Pancreas (tissue), 10 donors: Measurements from ENCODE around the gene NCK1. TPM values are rescaled to one million over a fixed set of nuclear protein-coding genes. Genes with fewer than 3 reads are reported as not detected.
"Not testable (repeated sequence)": the region's sequence is repeated elsewhere in the genome, so short reads cannot be mapped to it uniquely, and the experiment has no call there.

Experiments
- ATAC-seq, 4 donors: fragments of 200-7000 bp; cut with Tn5 transposase; one replicate each; pipeline versions ENCODE4 v1.8.0 to v1.9.1; 2020; ENCODE audit warnings: mild to moderate bottlenecking in 4 of 4, moderate library complexity in 4 of 4
- DNase-seq, 6 donors: peaks; one replicate each; pipeline ENCODE4 v3.0.0-alpha.2; 2020
- FAIRE-seq: peaks from 2 replicates; lab custom pipeline; 2012; peaks lifted over from hg19 to GRCh38; lab: Jason Lieb, UNC
- H3K27ac ChIP-seq, 4 donors: fragments of 200-600 bp; sonication (generic); 1 replicate in 3 of 4; 2 replicates in 1 of 4; pipeline versions ENCODE4 v1.5.0 to v1.8.0; 2020
- H3K27me3 ChIP-seq, 4 donors: fragments of 200-600 bp; one replicate each; pipeline ENCODE4 v1.8.0; 2021
- H3K36me3 ChIP-seq, 3 donors: fragments of 200-600 bp; sonication (generic) in 1 of 3; one replicate each; pipeline versions ENCODE4 v1.5.0 to v1.8.0; 2020 to 2021
- H3K4me1 ChIP-seq, 3 donors: fragments of 200-600 bp; one replicate each; pipeline ENCODE4 v1.8.0; 2021
- H3K4me3 ChIP-seq, 4 donors: fragments of 200-600 bp; sonication (generic) in 2 of 4; one replicate each; pipeline versions ENCODE4 v1.5.0 to v1.8.0; 2020 to 2021
- H3K9me3 ChIP-seq, 4 donors: fragments of 200-600 bp; one replicate each; pipeline ENCODE4 v1.8.0; 2021
- CTCF ChIP-seq, 4 donors: fragments of 200-600 bp; sonication (generic) in 3 of 4; IDR thresholded peaks; one replicate each; pipeline versions ENCODE4 v1.5.0 to v1.8.0; 2021; ENCODE audit warnings: antibody characterized with exemption in 4 of 4
- WGBS, 2 donors: extraction: QIAGEN DNeasy Blood & Tissue Kit; methylation state at CpG; one replicate each; pipeline ENCODE4 v1.1.7; 2013; 5-methylcytosine and 5-hydroxymethylcytosine counted together
- intact Hi-C, 3 donors: fragments of 100-400 bp; cut with DNase I; formaldehyde crosslinking; loops; one replicate each; pipeline versions ENCODE4 v1.11.1 to v1.14.2; 2022
- polyA plus RNA-seq, 2 donors: library from polyadenylated mRNA; stranded (reverse); fragments of 200-250 nt; gene quantifications; one replicate each; pipeline ENCODE4 v1.2.3, GENCODE V29; 2013
- total RNA-seq, 6 donors: library from RNA; stranded (reverse); fragmentation: NEBNext Ultra II Directional in 4 of 6; extraction: Animal tissue kit (Norgen Biotek cat#: 25700) in 4 of 6; gene quantifications; one replicate each; pipeline versions ENCODE4 v1.2.1 to v1.2.4, GENCODE V29; 2021 to 2023
- donor health status: healthy with polysubstance abuse.
- donor health status: DM: no; HTN: no; CAD: no; lungs with moderate emphysema.
- donor health status: DM: no; HTN: no; CAD: no.
- donor health status: control.
- donor health status: control.
- donor health status: Bipolar disorder and iron deficiency.
- donor health status: DM: yes; HTN: yes; CAD: no.
- donor health status: DM: no; HTN: no; CAD: no.
- donor health status: DM: no; HTN: no; CAD: no.
- donor health status: DM: yes; HTN: yes; CAD: no.

Gene NCK1
- total and polyA plus RNA-seq, 8 donors, result 5.4 to 28.3 (median 10.8) TPM

GRCh38 chr3:136962927-136963326, 100.9 kb downstream of the NCK1 start:
- Histone ChIP-seq H3K4me1 (peaks cover 0 to 6% (median 0%) of the 10 kb centered on the region in 3 donors), H3K27me3 (no peaks in the 10 kb centered on the region), H3K9me3 (no peaks in the 10 kb centered on the region), H3K4me3 (no peak overlapping the region), H3K36me3 (no peaks in the 10 kb centered on the region), H3K27ac (no peak overlapping the region)
- FAIRE-seq (no peak), DNase-seq (no peak), ATAC-seq (peak in 1 of 4 donors; percentile 22)
- intact Hi-C loops, result no loop called here
- no peak for TF ChIP-seq CTCF (IDR thresholded peaks at IDR 0.05)
- WGBS, 2 donors, result 14 to 18% methylated on average over 1 of the region's 1 CpG

GRCh38 chr3:136969539-136969938, 107.5 kb downstream of the NCK1 start:
- DNase-seq, H3K36me3 ChIP-seq, H3K4me1 ChIP-seq, ATAC-seq, H3K27me3 ChIP-seq, H3K27ac ChIP-seq, FAIRE-seq, intact Hi-C loops, H3K9me3 ChIP-seq, H3K4me3 ChIP-seq: not testable (repeated sequence)
- WGBS, 2 donors, result 88 to 90% methylated on average over 3 to 6 of the region's 14 CpGs

GRCh38 chr3:136973352-136973751, 111.3 kb downstream of the NCK1 start:
- no peak for DNase-seq
- Histone ChIP-seq H3K27me3 (no peaks in the 10 kb centered on the region), H3K9me3 (peaks cover 0 to 2% (median 0%) of the 10 kb centered on the region in 4 donors), H3K4me1 (no peaks in the 10 kb centered on the region), H3K36me3 (no peaks in the 10 kb centered on the region), H3K27ac (no peak overlapping the region), H3K4me3 (no peak overlapping the region)
- intact Hi-C loops, result no loop called here
- FAIRE-seq, result no peak
- TF ChIP-seq CTCF (IDR thresholded peaks at IDR 0.05), result no peak
- 91 to 92% methylated on average over 4 of the region's 4 CpGs for WGBS, 2 donors
- no peak for ATAC-seq

GRCh38 chr3:136974670-136975069, 112.7 kb downstream of the NCK1 start:
- TF ChIP-seq CTCF (IDR thresholded peaks at IDR 0.05), result no peak
- H3K27me3 ChIP-seq, result no peaks in the 10 kb centered on the region
- H3K4me3 ChIP-seq, result no peak overlapping the region
- no peaks in the 10 kb centered on the region for H3K4me1 ChIP-seq
- ATAC-seq (no peak), DNase-seq (no peak), FAIRE-seq (no peak)
- intact Hi-C loops, result no loop called here
- peaks cover 0 to 2% (median 0%) of the 10 kb centered on the region in 4 donors for H3K9me3 ChIP-seq
- no peaks in the 10 kb centered on the region for H3K36me3 ChIP-seq
- 43 to 65% methylated on average over 2 of the region's 2 CpGs for WGBS, 2 donors
- H3K27ac ChIP-seq, result no peak overlapping the region

GRCh38 chr3:136979204-136979603, 117.2 kb downstream of the NCK1 start:
- FAIRE-seq, result no peak
- H3K27ac ChIP-seq, result no peak overlapping the region
- no peaks in the 10 kb centered on the region for H3K36me3 ChIP-seq
- peaks cover 0 to 2% (median 0%) of the 10 kb centered on the region in 4 donors for H3K9me3 ChIP-seq
- intact Hi-C loops, result no loop called here
- no peaks in the 10 kb centered on the region for H3K27me3 ChIP-seq
- no peak overlapping the region for H3K4me3 ChIP-seq
- DNase-seq, result no peak
- no peaks in the 10 kb centered on the region for H3K4me1 ChIP-seq
- ATAC-seq, result no peak
- TF ChIP-seq CTCF (IDR thresholded peaks at IDR 0.05), result no peak
